ENCODE results near the gene AP5S1.
A peak's percentile ranks its signal among the peaks of the same experiment; 100 is the strongest.
"Not testable (repeated sequence)": the region's sequence is repeated elsewhere in the genome, so short reads cannot be mapped to it uniquely, and the experiment has no call there.

Gene AP5S1

DNA sequence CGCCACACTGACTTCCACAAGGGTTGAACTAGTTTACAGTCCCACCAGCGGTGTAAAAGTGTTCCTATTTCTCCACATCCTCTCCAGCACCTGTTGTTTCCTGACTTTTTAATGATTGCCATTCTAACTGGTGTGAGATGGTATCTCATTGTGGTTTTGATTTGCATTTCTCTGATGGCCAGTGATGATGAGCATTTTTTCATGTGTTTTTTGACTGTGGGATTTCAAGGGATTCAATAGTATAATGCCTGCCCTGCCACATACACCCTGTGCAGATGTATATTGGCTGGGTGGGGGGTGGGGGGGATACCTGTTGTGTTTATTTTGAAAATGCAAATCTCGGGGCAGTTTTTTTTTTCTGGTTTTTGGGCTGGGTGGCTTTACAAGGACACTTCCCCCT, 26.2 kb upstream of the AP5S1 start:
- DNase-seq (ENCODE audit: low read depth) = not testable (repeated sequence)

DNA sequence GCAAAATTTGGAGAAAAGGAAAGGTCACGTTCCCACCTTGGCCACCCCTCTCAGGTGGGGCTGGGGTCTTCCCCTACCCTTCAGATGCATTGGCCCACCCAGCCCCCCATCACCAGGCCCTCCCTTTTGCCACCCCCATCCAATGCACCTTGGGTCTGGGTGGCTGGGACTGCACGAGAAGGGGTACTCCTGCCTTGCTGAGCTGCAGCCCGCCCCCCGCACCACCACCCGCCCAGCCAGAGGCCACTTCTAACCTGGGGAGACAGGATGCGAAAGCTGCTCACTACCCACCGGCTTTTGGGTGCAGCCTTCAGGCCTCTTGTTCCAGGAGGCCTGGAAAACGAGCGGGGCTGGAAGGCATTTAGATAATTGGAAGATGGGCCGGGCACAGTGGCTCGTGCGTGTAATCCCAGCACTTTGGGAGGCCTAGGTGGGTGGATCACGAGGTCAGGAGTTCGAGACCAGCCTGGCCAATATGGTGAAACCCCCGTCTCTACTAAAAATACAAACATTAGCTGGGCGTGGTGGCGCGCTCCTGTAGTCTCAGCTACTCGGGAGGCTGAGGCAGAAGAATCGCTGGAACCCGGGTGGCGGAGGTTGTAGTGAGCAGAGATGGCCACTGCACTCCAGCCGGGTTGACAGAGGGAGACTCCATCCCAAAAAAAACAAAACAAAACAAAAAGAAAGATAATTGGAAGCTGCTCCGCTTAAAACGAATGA, 25.5 kb upstream of the AP5S1 start:
- no peak for DNase-seq (ENCODE audit: low read depth)

DNA sequence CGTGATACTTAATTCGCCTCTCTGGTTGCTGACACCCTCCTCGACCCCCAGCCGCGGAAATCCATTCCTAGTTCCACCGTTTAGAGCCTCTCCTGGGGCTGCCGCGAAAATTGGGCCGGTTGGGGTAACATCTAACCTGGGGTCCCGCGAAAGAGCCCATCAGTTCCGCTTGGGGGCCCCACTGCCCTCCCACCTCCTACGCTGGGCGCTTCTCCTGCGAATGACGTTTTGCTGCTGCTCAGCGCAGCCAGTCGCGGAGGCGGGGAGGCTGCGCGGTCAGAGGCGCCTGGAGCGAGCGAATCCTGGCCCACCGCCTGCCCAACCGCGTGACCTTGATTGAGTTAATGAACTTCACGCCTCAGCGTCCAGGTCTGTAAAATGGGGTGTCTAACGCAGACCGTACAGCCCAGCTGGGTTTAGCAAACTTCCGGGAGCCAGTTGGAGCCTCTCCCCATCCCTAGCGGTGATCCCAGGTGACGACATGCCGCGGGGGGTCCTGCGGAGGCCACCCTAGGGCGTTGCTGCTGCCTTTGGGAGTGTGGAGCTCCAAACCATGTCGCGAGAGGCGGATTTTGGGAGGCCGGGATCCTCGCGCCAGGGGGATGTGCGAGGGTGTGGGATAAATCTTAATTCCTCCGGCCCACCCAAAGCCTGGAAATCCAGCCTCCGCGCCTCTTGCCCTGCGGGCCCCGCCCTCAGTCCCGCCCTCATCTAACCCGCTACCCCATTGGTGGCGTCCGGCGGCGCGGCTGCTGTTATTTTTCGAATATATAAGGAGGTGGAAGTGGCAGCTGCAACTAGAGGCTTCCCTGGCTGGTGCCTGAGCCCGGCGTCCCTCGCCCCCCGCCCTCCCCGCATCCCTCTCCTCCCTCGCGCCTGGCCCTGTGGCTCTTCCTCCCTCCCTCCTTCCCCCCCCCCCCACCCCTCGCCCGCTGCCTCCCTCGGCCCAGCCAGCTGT, 24.6 kb upstream of the AP5S1 start, which contains the start of gene CDC25B:
CDC25B (plus strand) TSS at position 800 of the 958 bp plus-strand sequence. CDS start 222 bp downstream, outside the sequence.
- peak; percentile 70 for DNase-seq (ENCODE audit: low read depth)

DNA sequence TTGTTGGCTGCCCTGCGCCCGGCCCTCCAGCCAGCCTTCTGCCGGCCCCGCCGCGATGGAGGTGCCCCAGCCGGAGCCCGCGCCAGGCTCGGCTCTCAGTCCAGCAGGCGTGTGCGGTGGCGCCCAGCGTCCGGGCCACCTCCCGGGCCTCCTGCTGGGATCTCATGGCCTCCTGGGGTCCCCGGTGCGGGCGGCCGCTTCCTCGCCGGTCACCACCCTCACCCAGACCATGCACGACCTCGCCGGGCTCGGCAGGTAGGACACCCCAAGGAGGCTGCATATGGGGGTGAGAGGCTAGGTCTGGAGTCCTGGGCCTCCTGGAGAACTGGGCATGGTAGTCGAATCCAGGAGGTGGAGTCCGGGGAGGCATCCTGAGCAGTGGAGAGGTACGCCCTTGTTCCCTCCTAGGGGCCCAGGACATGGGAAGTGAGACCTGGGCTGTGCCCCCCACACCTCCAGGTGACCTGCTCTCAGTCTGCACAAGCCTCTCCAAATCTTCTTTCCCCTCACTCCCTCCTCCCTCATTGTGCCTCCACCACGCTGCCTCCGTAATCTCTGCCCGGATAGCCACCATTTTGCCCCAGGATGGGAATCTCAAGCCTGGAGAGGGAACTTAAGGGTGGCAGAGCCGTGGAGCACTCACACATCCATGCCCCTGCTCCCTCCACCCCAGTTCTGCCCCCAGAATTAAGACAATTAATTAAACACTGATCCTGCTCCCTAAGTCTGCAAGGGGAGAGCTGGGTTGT, 23.7 kb upstream of the AP5S1 start:
- DNase-seq (ENCODE audit: low read depth) = no peak

DNA sequence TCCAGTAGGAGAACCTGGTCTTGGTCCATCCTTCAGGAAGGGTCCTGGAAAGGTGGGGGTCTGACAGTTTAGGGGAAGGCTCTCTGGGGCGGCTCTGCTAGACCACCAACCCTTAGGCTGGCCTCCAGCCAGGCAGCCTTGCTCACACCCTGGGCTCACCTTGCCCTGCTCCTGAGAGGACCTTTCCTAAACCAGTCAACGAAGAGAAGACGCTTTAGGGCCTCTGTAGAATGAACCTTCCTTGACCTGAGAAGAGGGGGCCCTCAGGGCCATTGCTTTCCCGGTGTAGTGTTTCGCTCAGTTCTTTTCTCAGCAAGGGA, 23.2 kb upstream of the AP5S1 start:
- DNase-seq (ENCODE audit: low read depth) = no peak

DNA sequence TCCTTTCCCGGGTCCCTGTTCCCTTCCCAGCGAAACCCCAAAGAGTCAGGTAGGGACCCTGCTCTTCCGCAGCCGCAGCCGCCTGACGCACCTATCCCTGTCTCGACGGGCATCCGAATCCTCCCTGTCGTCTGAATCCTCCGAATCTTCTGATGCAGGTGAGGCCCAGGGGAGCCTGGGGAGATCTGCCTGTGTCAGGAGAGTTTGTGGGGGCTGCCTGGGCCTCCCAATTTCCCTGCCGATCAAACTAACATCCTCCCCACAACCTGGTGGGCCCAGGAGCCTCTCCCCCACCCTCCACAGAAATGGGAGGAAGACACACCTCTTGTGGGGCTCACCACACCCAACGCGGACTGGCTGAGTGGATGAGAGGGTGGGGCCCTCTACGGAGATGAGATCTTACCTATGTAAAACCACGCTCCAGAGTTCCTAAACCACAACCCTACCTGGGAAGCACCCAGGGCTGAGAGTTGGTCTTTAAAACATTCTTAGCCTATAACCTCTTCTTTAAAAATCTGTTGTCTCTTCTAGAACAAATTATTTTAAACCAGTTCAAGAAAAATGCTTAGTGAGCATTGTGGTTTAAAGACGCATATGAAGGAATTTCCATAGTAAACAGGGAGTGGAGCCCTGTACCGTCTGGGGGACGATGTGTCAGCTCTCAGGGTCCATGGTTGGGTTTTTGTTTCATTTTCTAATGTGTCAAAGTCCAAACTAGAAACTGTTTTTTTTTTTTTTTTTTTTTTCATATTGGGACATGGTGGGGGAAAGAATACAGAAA, 22.6 kb upstream of the AP5S1 start:
- DNase-seq (ENCODE audit: low read depth) = no peak

DNA sequence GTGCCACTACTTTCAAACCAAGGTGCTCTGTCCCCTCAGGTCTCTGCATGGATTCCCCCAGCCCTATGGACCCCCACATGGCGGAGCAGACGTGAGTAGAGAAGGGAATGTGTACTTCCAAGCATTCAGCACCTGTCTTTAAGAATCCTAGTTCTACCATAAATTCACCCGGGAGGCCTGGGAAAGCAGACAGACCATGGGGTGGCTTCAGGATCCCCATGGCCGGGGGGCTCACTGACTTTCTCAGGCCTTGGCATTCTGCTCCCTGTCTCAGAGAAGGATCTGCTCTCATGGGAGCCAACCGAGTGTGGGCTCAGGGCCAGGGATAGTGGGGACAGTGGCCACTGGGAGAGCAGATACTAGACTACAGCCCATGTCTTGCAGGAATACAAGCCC, 22.0 kb upstream of the AP5S1 start:
- DNase-seq (ENCODE audit: low read depth) = no peak

DNA sequence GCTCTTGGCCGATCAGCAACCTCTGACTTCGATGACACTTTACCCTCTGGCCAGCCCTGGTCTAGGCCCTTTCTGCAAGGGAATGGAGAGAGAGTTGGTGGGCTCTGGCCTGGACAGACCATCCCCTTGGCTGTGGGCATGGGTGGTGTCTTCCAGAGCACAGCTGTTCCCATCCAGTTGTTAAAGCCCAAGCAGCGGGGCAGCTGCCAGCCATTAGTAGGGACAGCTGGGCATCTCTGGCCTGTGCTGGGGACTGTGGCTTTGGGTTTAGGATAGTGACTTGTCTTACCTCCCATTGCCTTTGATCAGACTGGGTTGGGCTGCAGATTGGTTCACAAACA, 21.5 kb upstream of the AP5S1 start:
- DNase-seq (ENCODE audit: low read depth) = no peak

DNA sequence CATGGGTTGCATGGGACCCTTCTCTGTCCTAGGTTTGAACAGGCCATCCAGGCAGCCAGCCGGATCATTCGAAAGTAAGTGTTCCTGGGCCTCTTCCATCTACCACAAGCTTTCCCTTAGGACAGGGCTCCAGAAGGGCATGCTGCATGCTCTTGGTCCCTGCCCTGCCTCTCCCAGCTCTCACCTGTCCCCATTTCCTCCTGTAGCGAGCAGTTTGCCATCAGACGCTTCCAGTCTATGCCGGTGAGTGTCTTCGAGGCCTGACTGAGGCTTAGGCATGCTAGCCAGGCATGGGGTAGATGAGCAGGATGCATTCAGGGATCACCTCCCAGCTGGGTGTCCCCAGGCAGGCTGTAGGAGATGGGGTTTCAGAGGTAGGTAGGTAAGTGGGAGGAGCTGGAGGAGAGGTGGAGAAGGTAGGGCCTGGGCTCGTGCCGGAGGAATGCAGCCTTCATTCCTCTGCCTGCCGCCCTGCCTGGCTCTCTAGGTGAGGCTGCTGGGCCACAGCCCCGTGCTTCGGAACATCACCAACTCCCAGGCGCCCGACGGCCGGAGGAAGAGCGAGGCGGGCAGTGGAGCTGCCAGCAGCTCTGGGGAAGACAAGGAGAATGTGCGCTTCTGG, 20.0 kb upstream of the AP5S1 start:
- DNase-seq (ENCODE audit: low read depth) = no peak

DNA sequence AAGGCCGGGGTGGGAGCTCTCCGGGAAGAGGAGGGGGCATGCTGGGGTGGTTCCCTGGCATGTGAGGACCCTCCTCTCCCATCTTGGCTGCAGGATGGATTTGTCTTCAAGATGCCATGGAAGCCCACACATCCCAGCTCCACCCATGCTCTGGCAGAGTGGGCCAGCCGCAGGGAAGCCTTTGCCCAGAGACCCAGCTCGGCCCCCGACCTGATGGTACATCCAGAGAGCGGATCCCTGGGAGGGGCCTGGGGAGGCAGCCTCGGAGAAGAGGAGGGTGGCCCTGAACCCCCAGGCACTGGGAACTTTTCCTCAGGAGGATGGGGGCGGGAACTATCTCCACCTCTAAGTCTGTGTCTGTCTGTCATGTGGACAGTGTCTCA, 19.5 kb upstream of the AP5S1 start:
- no peak for DNase-seq (ENCODE audit: low read depth)

DNA sequence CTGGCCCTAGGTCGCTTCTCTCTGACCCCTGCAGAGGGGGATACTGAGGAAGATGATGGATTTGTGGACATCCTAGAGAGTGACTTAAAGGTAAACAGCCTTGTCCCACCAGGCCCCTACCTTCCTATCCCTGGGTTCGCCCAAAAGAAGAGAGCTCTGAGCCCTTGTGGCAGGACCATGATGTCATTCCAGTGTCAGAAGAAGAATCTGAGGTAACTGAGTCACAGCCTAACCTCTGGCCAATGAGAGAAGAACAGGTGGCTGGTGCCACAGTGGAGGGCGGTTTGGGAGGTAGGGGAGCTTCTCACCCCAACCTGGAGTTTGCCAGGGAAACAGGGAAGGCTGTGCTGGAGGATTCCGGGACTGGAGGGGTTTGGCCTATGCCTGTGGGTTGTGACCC, 19.0 kb upstream of the AP5S1 start:
- DNase-seq (ENCODE audit: low read depth) = no peak

DNA sequence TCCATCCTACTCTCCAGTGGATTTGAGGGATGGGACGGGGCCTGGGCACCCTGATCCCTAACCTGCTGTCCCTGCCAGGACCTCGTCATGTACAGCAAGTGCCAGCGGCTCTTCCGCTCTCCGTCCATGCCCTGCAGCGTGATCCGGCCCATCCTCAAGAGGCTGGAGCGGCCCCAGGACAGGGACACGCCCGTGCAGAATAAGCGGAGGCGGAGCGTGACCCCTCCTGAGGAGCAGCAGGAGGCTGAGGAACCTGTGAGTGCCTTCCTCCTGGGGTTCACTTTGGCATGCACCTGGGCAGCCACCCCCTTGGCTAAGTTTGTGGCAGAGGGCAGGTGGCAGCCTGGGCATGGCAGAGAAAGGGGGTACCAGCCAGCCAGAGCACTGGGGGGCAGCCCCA, 18.5 kb upstream of the AP5S1 start:
- no peak for DNase-seq (ENCODE audit: low read depth)

DNA sequence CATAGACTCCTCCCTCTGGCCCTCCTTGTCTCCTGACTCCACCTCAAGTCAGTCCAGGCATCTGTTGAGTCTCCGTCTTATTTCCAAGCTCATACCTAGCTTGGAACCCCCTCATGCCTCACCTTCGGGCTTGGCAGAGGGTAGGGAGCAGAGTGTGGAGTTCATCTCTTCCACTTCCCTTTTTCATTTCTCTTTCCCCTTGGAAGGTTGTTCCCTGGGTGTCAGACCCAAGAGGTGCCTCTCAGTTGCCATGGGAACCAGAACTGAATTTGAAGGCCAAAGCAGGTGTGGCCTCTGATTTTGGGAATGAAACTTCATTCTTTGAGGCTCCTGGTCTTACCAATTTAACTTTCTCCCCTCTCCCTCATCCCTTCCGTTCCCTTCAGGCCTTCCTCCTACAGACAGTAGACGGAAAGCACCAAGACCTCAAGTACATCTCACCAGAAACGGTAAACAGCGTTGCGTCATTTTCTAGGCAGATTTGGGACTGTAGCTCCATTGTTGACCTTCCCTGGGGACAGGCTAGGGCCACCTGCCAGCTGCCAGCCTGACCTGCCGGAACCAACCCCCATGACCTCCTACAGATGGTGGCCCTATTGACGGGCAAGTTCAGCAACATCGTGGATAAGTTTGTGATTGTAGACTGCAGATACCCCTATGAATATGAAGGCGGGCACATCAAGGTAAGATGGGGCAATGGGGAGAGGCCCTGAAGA, 17.7 kb upstream of the AP5S1 start:
- no peak for DNase-seq (ENCODE audit: low read depth)

DNA sequence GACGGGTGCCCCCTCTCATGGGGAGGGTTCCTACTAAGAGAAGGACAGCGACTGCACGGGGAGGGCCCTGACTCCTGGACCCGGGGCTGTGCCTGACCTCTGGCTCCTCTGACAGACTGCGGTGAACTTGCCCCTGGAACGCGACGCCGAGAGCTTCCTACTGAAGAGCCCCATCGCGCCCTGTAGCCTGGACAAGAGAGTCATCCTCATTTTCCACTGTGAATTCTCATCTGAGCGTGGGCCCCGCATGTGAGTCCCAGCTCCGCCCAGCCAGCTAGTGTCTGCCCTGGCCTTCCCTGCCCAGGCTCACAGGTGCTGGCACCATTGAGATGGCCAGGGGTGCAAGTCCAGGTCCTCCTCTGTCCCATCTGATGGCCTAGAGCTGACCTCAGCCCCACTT, 17.1 kb upstream of the AP5S1 start:
- no peak for DNase-seq (ENCODE audit: low read depth)

DNA sequence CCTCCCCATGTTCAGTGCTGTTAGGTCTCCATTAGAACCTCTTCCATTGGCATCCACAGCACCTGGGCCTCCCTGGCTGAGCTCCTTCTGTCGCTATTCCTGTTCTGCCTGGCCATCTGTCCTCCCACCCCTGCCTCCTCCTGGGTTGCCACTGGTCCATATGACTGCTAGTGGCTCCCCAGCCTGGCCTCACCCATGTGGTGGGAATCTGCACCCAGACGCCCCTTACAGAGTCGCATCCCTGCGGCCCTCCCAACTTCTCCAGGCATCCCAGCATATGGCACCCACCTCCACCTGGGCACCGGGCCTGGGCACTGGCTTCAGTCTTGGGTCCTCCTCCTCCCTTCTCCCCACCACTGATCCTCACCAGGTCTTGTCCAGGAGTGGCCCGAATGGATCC, 16.5 kb upstream of the AP5S1 start:
- DNase-seq (ENCODE audit: low read depth) = no peak

DNA sequence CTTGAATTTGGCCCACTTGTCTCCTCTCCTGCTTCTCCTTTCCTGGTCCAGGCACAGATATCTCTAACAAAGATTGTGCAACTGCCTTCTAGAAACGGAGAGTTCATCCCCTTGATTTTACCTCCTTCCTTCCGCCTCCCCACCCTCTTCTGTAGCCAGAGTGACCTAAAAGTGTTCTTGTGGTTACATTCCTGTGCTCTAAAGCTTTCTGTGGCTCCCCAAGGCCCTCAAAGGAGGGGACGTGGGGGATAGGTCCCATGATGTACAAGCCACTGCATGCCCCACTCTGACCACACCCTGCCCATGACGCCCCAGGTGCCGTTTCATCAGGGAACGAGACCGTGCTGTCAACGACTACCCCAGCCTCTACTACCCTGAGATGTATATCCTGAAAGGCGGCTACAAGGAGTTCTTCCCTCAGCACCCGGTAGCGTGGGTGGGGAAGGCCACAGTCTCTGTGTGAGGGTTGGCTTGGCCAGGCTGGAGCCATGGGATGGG, 16.0 kb upstream of the AP5S1 start:
- DNase-seq (ENCODE audit: low read depth) = no peak

DNA sequence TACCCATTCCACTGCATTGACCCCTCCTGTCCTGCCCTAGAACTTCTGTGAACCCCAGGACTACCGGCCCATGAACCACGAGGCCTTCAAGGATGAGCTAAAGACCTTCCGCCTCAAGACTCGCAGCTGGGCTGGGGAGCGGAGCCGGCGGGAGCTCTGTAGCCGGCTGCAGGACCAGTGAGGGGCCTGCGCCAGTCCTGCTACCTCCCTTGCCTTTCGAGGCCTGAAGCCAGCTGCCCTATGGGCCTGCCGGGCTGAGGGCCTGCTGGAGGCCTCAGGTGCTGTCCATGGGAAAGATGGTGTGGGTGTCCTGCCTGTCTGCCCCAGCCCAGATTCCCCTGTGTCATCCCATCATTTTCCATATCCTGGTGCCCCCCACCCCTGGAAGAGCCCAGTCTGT, 15.6 kb upstream of the AP5S1 start:
- no peak for DNase-seq (ENCODE audit: low read depth)

DNA sequence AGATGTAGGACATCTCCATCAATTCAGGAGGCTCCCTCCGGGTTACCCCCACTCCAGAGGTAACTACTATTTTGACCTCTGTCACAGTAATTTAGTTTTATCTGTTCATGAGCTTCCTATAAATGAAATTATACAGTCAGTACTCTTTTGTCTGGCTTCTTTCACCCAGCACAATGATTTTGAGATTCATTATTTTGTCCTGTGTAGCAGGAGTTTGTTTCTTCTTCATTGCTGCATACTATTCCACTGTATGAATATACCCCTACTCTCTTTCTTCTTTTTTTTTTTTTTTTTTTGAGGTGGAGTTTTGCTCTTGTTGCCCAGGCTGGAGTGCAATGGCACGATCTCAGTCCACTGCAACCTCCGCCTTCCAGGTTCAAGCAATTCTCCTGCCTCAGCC, 11.8 kb upstream of the AP5S1 start:
- no peak for DNase-seq (ENCODE audit: low read depth)

DNA sequence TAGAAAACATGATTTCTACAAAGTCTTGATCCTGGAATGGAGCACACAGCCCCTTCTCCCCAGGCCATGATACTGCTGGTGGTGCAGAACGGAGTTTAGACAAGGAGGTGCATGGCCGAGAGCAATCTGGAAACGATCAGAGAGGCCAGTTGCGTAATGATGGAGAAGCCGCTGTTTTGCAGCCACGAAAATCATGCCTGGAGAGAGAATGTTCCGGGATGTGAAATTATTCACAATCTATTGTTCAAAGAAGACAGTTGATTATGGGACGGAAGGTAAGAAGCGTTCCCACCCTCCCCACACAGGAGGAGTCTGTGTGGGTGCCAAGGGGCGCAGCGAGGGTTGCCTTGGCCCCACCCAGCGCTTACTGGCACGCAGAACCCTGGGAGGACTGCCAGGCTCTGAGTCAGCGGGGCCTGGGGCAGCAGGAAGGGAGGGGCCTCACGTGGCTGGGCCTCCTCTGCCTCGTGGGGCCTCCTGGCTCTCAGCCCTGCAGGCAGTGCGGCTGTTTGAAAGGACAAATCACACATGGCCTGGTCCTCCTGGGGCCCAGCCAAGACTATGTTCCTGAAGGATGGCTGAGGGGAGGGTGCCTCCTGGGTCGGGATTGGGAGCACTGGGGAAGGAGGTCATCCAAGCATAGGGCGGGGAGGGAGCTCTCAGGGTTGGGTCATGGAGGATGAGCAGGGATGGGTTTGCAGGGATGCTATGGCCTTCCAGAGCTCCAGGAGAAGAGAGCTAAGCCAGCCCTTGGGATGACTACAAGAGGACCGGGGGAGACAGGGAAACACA, 8.7 kb upstream of the AP5S1 start:
- peak; percentile 76 for DNase-seq (ENCODE audit: low read depth)

DNA sequence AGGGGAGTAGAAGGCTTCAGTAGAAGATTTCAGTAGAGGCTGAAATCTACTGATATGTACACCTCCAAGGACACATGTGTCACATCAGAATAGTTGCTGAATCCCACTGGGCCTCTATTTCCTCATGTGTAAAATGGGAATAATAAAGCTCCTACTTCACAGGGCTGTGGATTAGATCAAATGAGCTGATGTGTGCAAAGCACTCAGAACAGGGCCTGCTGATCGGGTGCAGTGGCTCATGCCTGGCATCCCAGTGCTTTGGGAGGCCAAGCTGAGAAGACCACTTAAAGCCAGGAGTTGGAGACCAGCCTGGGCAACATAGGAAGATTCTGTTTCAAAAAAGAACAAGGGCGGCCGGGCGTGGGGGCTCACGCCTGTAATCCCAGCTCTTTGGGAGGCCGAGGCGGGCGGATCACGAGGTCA, 8.1 kb upstream of the AP5S1 start:
- no peak for DNase-seq (ENCODE audit: low read depth)

Measured in stimulated activated CD8-positive, alpha-beta memory T cell treated with anti-CD3 and anti-CD28 coated beads, Interleukin-15, amount 100 ng/mL, for 24 hours (primary cell).